ENCODE measurements around the gene ZNF783.

- TF ChIP-seq CTCF (optimal IDR thresholded peaks at IDR 0.05 in 1 of 3, IDR thresholded peaks at IDR 0.05 in 1 of 3, conservative IDR thresholded peaks at IDR 0.05 in 1 of 3; ENCODE audit: extremely low read depth in 1 of 3, insufficient read depth in 2 of 3, low read length in 3 of 3) (no peak), EZH2 (IDR thresholded peaks at IDR 0.05; ENCODE audit: low read length) (no peak)
Observed at GRCh38 chr7:149240637-149241036, 21.4 kb upstream of the ZNF783 start.
